Measurements from ENCODE around the gene LRP4. TPM values are rescaled to one million over a fixed set of nuclear protein-coding genes. Genes with fewer than 3 reads are reported as not detected.

The LRP4 gene
- total RNA-seq, 1 donor from 2014 or later: 10.1 TPM

DNA sequence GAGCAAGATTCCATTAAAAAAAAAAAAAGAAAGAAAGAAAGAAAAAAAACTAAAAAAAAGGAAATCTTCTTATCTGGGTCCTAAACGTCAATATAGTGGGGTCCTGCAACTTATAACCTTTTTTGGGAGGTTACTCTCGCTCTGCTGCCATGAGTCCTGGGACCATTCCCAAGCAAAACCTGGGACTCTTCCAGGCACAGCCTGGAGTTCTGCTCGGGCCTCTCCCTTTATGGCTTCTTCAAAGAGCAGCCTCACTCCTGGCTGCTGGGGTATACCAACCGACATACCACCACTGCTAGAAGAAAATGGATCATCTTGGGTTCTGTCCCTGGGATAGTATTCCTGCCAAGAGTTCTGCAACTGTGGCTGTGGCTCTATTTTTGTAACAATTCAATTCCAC, 58.1 kb downstream of the LRP4 start:
- no peak overlapping the region for H3K27ac ChIP-seq
- TF ChIP-seq POLR2A (IDR thresholded peaks at IDR 0.05): no peak
- TF ChIP-seq POLR2AphosphoS5 (IDR thresholded peaks at IDR 0.05; ENCODE audit: insufficient read depth in 1 of 2, low read depth in 1 of 2): no peak
- TF ChIP-seq, protein P1, sequence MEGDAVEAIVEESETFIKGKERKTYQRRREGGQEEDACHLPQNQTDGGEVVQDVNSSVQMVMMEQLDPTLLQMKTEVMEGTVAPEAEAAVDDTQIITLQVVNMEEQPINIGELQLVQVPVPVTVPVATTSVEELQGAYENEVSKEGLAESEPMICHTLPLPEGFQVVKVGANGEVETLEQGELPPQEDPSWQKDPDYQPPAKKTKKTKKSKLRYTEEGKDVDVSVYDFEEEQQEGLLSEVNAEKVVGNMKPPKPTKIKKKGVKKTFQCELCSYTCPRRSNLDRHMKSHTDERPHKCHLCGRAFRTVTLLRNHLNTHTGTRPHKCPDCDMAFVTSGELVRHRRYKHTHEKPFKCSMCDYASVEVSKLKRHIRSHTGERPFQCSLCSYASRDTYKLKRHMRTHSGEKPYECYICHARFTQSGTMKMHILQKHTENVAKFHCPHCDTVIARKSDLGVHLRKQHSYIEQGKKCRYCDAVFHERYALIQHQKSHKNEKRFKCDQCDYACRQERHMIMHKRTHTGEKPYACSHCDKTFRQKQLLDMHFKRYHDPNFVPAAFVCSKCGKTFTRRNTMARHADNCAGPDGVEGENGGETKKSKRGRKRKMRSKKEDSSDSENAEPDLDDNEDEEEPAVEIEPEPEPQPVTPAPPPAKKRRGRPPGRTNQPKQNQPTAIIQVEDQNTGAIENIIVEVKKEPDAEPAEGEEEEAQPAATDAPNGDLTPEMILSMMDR (IDR thresholded peaks at IDR 0.05): no peak
- H3K27me3 ChIP-seq: no peaks in the 10 kb centered on the region

DNA sequence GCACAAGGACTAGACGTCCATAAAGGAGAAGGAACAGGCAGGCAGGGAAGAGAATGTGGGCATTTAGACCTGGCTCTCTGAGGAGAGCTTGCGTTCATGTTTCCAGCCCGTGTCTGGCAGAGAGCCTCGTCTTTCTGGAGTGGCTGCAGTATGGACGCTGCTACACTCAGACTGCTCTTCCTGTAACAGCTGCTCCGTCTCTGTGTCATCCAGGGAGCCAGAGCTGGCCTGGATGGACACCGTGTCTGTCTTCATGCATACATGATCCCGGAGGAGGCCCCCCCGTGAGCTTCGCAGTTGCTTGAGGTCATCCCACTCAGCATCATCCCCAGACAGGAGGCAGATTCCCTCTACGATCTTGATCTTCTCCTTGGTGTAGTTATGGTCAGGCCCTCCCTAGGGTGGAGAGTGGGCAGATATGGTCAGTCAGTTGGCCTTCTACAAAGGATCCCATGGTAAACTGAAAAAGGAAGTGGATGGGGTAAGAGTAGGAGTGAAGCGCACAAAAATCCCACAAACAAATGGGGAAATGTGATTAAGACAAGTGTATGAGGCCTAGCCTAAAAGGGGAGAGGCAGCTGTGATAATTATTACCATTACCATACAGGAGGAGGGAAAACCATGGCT, 59.3 kb downstream of the LRP4 start:
- no peak for DNase-seq (ENCODE audit: extremely low spot score in 2 of 2)
- H3K9me3 ChIP-seq: no peaks in the 10 kb centered on the region
- H3K27ac ChIP-seq: no peak overlapping the region
- peaks cover 0 to 8% of the 10 kb centered on the region in 2 donors for H3K36me3 ChIP-seq
- no peaks in the 10 kb centered on the region for H3K27me3 ChIP-seq
- TF ChIP-seq POLR2A (IDR thresholded peaks at IDR 0.05): no peak
- TF ChIP-seq, protein P1 (IDR thresholded peaks at IDR 0.05): no peak
- no peak for TF ChIP-seq POLR2AphosphoS5 (IDR thresholded peaks at IDR 0.05; ENCODE audit: insufficient read depth in 1 of 2, low read depth in 1 of 2)
- no peaks in the 10 kb centered on the region for H3K4me1 ChIP-seq
- no peak overlapping the region for H3K4me3 ChIP-seq
- intact Hi-C loops (cut with DNase I): no loop called here

More for the DNA sequence above, 58.1 kb downstream of the LRP4 start:
- Histone ChIP-seq H3K4me3 (no peak overlapping the region), H3K9me3 (no peaks in the 10 kb centered on the region), H3K36me3 (peaks cover 0 to 18% of the 10 kb centered on the region in 2 donors), H3K4me1 (no peaks in the 10 kb centered on the region)
- no peak for DNase-seq (ENCODE audit: extremely low spot score in 2 of 2)
- intact Hi-C loops (cut with DNase I): no loop called here

DNA sequence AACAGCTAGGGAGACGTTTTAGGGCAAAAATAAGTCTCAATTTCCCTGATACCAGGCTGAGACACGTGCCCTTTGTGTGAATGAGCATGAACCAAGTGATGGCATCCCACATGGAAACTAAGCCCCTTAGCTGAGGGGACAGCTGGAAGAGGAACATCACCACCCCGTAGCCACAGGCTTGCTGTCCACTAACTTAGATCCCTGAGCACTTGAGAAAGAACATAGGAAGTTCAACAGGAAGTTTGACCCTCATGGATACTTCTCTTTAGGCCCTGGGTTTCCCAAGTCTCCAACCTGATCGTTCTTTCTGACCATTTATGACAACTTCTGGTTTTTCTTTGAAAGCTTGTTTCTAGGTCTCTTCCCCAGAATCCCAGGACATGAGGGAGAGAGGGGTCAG, 60.7 kb downstream of the LRP4 start:
- H3K4me1 ChIP-seq: no peaks in the 10 kb centered on the region
- intact Hi-C loops (cut with DNase I): no loop called here
- H3K9me3 ChIP-seq: no peaks in the 10 kb centered on the region
- no peaks in the 10 kb centered on the region for H3K27me3 ChIP-seq
- TF ChIP-seq, protein P1 (IDR thresholded peaks at IDR 0.05): no peak
- TF ChIP-seq POLR2A (IDR thresholded peaks at IDR 0.05) (no peak), POLR2AphosphoS5 (IDR thresholded peaks at IDR 0.05; ENCODE audit: insufficient read depth in 1 of 2, low read depth in 1 of 2) (no peak)
- H3K27ac ChIP-seq: no peak overlapping the region
- H3K36me3 ChIP-seq: peaks cover 0 to 8% of the 10 kb centered on the region in 2 donors
- H3K4me3 ChIP-seq: no peak overlapping the region
- DNase-seq (ENCODE audit: extremely low spot score in 2 of 2): no peak

DNA sequence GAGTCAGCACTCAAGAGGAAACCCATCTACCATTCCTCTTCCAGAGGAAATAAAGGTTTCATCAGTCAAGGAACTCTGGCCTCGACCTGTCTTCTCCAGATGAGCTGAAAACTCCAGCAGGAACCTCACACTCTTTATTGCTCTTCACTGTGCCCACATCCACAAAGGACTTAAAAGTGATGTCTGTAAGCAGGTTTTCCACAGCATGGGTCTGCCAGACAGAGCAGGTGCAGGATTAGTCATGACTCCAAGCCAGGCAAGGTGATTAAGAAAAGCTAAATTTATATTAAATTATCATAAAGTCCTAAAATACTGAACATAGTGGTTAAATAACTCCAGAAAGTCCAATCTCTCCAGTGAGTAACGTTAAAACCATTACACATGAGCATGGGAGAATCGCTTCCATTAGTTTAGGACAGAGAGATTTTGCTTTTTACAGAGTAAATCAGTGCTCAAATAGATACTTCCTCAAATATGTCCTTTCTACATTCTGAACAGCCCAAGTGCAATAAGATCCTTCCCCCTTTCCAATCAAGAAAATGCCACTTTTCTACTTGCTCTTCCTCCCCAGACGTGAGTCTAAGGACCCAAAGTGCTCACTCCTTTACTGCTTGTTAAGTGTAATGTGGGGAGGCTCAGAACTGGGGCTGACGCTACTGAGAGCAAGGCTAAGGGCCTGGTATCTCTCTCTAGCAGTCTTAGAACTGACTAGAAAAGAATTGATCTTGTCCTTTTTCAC, 61.6 kb downstream of the LRP4 start:
- no peak overlapping the region for H3K4me3 ChIP-seq
- DNase-seq (ENCODE audit: extremely low spot score in 2 of 2): no peak
- no peak overlapping the region for H3K27ac ChIP-seq
- H3K9me3 ChIP-seq: no peaks in the 10 kb centered on the region
- H3K36me3 ChIP-seq: peaks cover 0 to 8% of the 10 kb centered on the region in 2 donors
- no peak for TF ChIP-seq POLR2A (IDR thresholded peaks at IDR 0.05)
- TF ChIP-seq POLR2AphosphoS5 (IDR thresholded peaks at IDR 0.05; ENCODE audit: insufficient read depth in 1 of 2, low read depth in 1 of 2): no peak
- TF ChIP-seq, protein P1 (IDR thresholded peaks at IDR 0.05): no peak
- intact Hi-C loops (cut with DNase I): no loop called here
- H3K4me1 ChIP-seq: no peaks in the 10 kb centered on the region
- H3K27me3 ChIP-seq: no peaks in the 10 kb centered on the region

DNA sequence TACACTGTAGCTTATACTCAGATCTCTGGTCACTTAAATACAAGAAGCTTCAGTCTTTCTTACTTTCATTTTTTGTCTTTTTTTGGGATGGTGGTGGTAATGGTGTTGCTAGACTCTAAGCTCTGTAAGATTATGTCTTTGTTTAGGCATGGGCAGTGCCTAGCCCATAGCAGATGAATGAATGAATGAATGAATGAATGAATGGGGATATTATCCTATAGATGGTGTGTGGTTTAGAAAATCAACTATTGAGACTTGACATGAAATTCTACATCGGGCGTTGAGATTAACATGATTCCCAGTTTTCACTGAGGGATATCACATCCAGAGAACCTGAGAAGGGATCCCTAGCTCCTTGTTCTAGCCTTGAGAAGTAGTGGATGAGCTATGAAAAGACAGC, 62.5 kb downstream of the LRP4 start:
- no peak for DNase-seq (ENCODE audit: extremely low spot score in 2 of 2)
- no peak overlapping the region for H3K4me3 ChIP-seq
- TF ChIP-seq POLR2A (IDR thresholded peaks at IDR 0.05): no peak
- no peak for TF ChIP-seq POLR2AphosphoS5 (IDR thresholded peaks at IDR 0.05; ENCODE audit: insufficient read depth in 1 of 2, low read depth in 1 of 2)
- TF ChIP-seq, protein P1 (IDR thresholded peaks at IDR 0.05): no peak
- H3K4me1 ChIP-seq: no peaks in the 10 kb centered on the region
- intact Hi-C loops (cut with DNase I): no loop called here
- H3K27ac ChIP-seq: no peak overlapping the region
- H3K36me3 ChIP-seq: peaks cover 0 to 8% of the 10 kb centered on the region in 2 donors
- H3K27me3 ChIP-seq: no peaks in the 10 kb centered on the region
- no peaks in the 10 kb centered on the region for H3K9me3 ChIP-seq

Data from vagina (tissue), 2 donors.